Adipocyte (in vitro differentiated cells): ENCODE data around the gene HSPB6.

ENCODE experiments used
- DNase-seq: peaks from one replicate; pipeline ENCODE4 v3.0.0-alpha.2; 2015; ENCODE audit warnings: low read depth
- H3K27me3 ChIP-seq: replicated peaks from 2 replicates; pipeline ENCODE4 v1.7.0; 2013; ENCODE audit warnings: mild to moderate bottlenecking, low read length, moderate library complexity; ENCODE audit not compliant: control insufficient read depth, insufficient read depth
- H3K36me3 ChIP-seq: 2 replicates; pipeline ENCODE4 v1.7.0; 2013; ENCODE audit warnings: low read length, mild to moderate bottlenecking, moderate library complexity; ENCODE audit not compliant: control insufficient read depth, insufficient read depth, severe bottlenecking
- H3K4me1 ChIP-seq: 2 replicates; pipeline ENCODE4 v1.7.0; 2013; ENCODE audit warnings: mild to moderate bottlenecking, low read length, moderate library complexity; ENCODE audit not compliant: control insufficient read depth, insufficient read depth
- H3K4me3 ChIP-seq: 2 replicates; pipeline ENCODE4 v1.7.0; 2013; ENCODE audit warnings: mild to moderate bottlenecking, low read length, moderate library complexity
- H3K9ac ChIP-seq: 2 replicates; pipeline ENCODE4 v1.7.0; 2013; ENCODE audit warnings: mild to moderate bottlenecking, low read length, moderate library complexity
- H3K9me3 ChIP-seq: 2 replicates; pipeline ENCODE4 v1.7.0; 2013; ENCODE audit warnings: mild to moderate bottlenecking, low read length, moderate library complexity; ENCODE audit not compliant: control insufficient read depth

The HSPB6 gene

GRCh38 chr19:35791814-35792279 lies 35.0 kb upstream of the HSPB6 start:
- no peaks in the 10 kb centered on the region for H3K36me3 ChIP-seq
- H3K9ac ChIP-seq = no peak overlapping the region
- H3K27me3 ChIP-seq = peaks cover 7% of the 10 kb centered on the region
- H3K9me3 ChIP-seq = no peaks in the 10 kb centered on the region
- peaks cover 8% of the 10 kb centered on the region for H3K4me1 ChIP-seq
- DNase-seq = no peak
- no peak overlapping the region for H3K4me3 ChIP-seq

GRCh38 chr19:35790981-35791813 lies 34.4 kb upstream of the HSPB6 start:
- Histone ChIP-seq H3K9me3 (no peaks in the 10 kb centered on the region), H3K4me3 (no peak overlapping the region), H3K36me3 (no peaks in the 10 kb centered on the region), H3K27me3 (peaks cover under 1% of the 10 kb centered on the region), H3K9ac (no peak overlapping the region), H3K4me1 (peaks cover 8% of the 10 kb centered on the region)
- no peak for DNase-seq

- DNase-seq = no peak
- Histone ChIP-seq H3K27me3 (no peaks in the 10 kb centered on the region), H3K4me1 (peaks cover 8% of the 10 kb centered on the region), H3K9me3 (no peaks in the 10 kb centered on the region), H3K36me3 (no peaks in the 10 kb centered on the region), H3K9ac (no peak overlapping the region), H3K4me3 (no peak overlapping the region)
These were observed 33.4 kb upstream of the HSPB6 start for GRCh38 chr19:35789978-35790944.

GRCh38 chr19:35789195-35789977 lies 32.6 kb upstream of the HSPB6 start:
- no peaks in the 10 kb centered on the region for H3K36me3 ChIP-seq
- no peaks in the 10 kb centered on the region for H3K9me3 ChIP-seq
- H3K4me1 ChIP-seq = peaks cover 8% of the 10 kb centered on the region
- DNase-seq = no peak
- H3K9ac ChIP-seq = no peak overlapping the region
- no peaks in the 10 kb centered on the region for H3K27me3 ChIP-seq
- no peak overlapping the region for H3K4me3 ChIP-seq

- Histone ChIP-seq H3K36me3 (no peaks in the 10 kb centered on the region), H3K9ac (no peak overlapping the region), H3K4me1 (peaks cover 4% of the 10 kb centered on the region), H3K27me3 (no peaks in the 10 kb centered on the region), H3K9me3 (no peaks in the 10 kb centered on the region), H3K4me3 (no peak overlapping the region)
- no peak for DNase-seq
These were observed 31.6 kb upstream of the HSPB6 start for GRCh38 chr19:35788205-35788960.

GRCh38 chr19:35787227-35787799 lies 30.5 kb upstream of the HSPB6 start:
- H3K9me3 ChIP-seq = no peaks in the 10 kb centered on the region
- no peaks in the 10 kb centered on the region for H3K4me1 ChIP-seq
- H3K9ac ChIP-seq = no peak overlapping the region
- H3K27me3 ChIP-seq = no peaks in the 10 kb centered on the region
- DNase-seq = no peak
- H3K4me3 ChIP-seq = no peak overlapping the region
- H3K36me3 ChIP-seq = no peaks in the 10 kb centered on the region

- DNase-seq = no peak
- Histone ChIP-seq H3K27me3 (no peaks in the 10 kb centered on the region), H3K36me3 (no peaks in the 10 kb centered on the region), H3K9ac (no peak overlapping the region), H3K9me3 (no peaks in the 10 kb centered on the region), H3K4me1 (no peaks in the 10 kb centered on the region), H3K4me3 (no peak overlapping the region)
These were observed 29.7 kb upstream of the HSPB6 start for GRCh38 chr19:35786299-35787160.

GRCh38 chr19:35785339-35785627 lies 28.5 kb upstream of the HSPB6 start:
- no peak overlapping the region for H3K9ac ChIP-seq
- H3K36me3 ChIP-seq = no peaks in the 10 kb centered on the region
- no peaks in the 10 kb centered on the region for H3K9me3 ChIP-seq
- no peaks in the 10 kb centered on the region for H3K4me1 ChIP-seq
- DNase-seq = no peak
- no peak overlapping the region for H3K4me3 ChIP-seq
- no peaks in the 10 kb centered on the region for H3K27me3 ChIP-seq

GRCh38 chr19:35784503-35785338 lies 27.9 kb upstream of the HSPB6 start:
- no peaks in the 10 kb centered on the region for H3K27me3 ChIP-seq
- H3K4me1 ChIP-seq = no peaks in the 10 kb centered on the region
- H3K9me3 ChIP-seq = no peaks in the 10 kb centered on the region
- H3K36me3 ChIP-seq = no peaks in the 10 kb centered on the region
- no peak overlapping the region for H3K4me3 ChIP-seq
- no peak overlapping the region for H3K9ac ChIP-seq
- no peak for DNase-seq
